Ureter (tissue), 1 donor: ENCODE measurements around the gene TMEM42. TPM values are rescaled to one million over a fixed set of nuclear protein-coding genes. Genes with fewer than 3 reads are reported as not detected.
"Not testable (repeated sequence)": the region's sequence is repeated elsewhere in the genome, so short reads cannot be mapped to it uniquely, and the experiment has no call there.

Experiments
- DNase-seq: peaks from one replicate; pipeline ENCODE4 v3.0.0-alpha.2; 2020; ENCODE audit warnings: low spot score
- total RNA-seq: library from RNA; stranded (reverse); gene quantifications from one replicate; pipeline ENCODE4 v1.2.4, GENCODE V29; 2023
- donor health status: DM: yes; HTN: yes; CAD: no.

TMEM42 gene
- total RNA-seq = 13.1 TPM

- peak; percentile 91 for DNase-seq
These were observed at the start of gene TMEM42 for GRCh38 chr3:44861412-44862225. TSS of gene TMEM42 (plus strand) at chr3:44861912. CDS start at chr3:44861925, 13 bp downstream.

DNA sequence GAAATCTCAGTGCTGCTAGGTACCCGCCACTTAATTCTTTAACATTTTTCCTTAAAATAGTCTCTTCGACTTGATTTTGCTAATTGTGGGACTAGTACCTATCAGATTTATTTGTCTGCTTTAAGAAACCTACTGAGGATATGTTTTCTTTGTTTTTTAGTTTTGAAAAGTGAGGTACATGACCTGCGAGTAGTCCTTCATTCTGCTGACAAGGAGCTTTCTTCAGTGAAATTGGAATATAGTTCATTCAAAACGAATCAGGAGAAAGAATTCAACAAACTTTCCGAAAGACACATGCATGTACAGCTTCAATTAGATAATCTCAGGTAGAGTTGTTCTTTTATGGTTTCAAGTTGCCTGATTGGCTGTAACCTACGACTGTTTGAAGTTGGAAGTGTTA is 47.0 kb upstream of the TMEM42 start:
- no peak for DNase-seq

DNA sequence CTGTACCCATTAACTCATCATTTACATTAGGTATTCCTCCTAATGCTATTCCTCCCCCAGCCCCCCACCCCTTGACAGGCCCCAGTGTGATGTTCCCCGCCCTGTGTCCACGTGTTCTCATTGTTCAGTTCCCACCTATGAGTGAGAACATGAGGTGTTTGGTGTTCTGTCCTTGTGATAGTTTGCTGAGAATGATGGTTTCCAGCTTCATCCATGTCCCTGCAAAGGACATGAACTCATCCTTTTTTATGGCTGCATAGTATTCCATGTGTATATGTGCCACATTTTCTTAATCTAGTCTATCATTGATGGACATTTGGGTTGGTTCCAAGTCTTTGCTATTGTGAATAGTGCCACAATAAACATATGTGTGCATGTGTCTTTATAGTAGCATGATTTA is 45.4 kb upstream of the TMEM42 start:
- not testable (repeated sequence) for DNase-seq

GRCh38 chr3:44821206-44821605 is 40.5 kb upstream of the TMEM42 start:
- DNase-seq = not testable (repeated sequence)

DNA sequence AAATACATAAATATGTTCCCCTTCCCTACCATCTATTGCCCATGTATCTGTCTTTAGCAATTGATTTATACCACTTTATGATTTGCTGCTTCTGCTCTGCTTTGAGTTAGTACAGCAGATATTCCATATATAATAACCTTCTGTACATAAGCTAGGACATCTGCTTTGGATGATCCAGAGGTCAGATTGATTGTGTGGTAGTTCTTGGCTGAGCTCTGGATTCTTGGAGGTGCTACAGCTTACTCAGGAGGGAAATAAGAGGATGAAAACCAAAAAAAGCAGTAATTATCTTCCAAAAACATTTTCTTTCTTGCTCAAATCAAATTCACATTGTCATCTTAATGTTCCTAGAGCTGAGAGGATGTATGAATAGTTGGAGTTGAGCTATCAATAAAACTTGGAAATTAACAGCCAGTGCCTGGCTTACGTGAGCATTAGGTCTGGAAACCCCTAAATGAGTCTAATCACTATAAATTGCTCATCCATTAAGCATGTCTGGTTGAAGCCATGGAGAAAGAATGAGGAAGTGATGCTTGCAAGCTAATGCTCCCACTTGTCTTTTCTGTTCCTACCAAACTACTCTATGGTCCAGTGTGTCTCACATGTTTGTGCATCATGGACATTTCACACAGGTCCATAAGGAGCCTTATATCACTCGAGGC is 36.3 kb upstream of the TMEM42 start:
- no peak for DNase-seq

GRCh38 chr3:44827196-44827595 is 34.5 kb upstream of the TMEM42 start:
- no peak for DNase-seq

- no peak for DNase-seq
These were observed 30.5 kb upstream of the TMEM42 start for GRCh38 chr3:44831232-44831631.

DNA sequence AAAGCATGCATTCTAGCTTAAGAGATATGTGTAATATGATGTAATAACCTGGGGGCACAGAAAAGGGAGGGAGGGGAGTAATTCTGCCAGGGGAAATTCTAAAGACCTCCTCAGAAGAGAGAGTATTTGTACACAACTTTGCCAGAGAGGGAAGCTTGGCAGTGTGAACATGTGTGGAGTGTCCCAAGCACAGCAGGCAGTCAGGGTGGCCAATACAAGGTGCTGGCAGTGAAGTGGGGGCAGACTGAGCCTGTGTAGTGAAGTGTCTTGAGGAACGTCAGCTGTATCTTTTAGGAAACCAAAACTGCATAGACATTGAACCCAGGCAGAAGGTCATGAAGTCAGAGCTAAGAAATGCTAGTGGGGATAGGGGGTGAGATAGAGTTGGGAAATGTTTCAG is 29.7 kb upstream of the TMEM42 start:
- no peak for DNase-seq

DNA sequence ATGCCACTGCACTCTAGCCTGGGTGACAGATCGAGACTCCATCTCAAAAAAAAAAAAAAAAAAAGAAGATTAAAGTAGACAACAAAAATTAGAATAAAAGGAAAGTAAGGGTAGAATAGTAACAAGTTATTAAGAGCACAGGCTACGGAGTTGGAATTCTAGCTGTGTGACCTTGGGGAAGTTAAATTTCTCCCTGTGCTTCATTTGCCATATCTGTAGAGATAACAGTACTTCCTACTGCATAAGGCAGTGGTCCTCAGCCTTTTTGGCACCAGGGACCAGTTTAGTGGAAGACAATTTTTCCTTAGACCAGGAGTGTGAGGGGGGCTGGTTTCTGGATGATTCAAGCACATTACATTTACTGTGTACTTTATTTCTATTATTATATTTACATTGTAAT is 28.7 kb upstream of the TMEM42 start:
- no peak for DNase-seq

- no peak for DNase-seq
These were observed 28.3 kb upstream of the TMEM42 start for GRCh38 chr3:44833394-44833793.

DNA sequence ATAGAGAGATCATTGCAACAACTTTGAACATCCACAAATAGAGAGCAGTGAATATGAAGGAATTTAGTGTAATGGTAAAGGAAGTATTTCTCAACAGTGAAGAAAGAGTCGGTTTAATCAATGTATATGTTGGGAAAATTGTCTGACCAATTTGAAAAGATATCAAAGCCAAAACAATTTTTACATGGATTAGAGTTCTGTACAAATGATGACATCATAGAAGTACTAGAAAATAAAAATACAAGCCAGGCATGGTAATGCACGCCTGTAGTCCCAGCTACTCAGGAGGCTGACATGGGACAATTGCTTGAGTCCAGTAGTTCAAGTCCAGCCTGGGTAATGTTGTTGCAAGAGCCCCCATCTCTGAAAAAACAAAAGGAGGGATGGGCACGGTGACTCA is 26.0 kb upstream of the TMEM42 start:
- DNase-seq = no peak

- no peak for DNase-seq
These were observed 19.3 kb upstream of the TMEM42 start for GRCh38 chr3:44842376-44842775.

DNA sequence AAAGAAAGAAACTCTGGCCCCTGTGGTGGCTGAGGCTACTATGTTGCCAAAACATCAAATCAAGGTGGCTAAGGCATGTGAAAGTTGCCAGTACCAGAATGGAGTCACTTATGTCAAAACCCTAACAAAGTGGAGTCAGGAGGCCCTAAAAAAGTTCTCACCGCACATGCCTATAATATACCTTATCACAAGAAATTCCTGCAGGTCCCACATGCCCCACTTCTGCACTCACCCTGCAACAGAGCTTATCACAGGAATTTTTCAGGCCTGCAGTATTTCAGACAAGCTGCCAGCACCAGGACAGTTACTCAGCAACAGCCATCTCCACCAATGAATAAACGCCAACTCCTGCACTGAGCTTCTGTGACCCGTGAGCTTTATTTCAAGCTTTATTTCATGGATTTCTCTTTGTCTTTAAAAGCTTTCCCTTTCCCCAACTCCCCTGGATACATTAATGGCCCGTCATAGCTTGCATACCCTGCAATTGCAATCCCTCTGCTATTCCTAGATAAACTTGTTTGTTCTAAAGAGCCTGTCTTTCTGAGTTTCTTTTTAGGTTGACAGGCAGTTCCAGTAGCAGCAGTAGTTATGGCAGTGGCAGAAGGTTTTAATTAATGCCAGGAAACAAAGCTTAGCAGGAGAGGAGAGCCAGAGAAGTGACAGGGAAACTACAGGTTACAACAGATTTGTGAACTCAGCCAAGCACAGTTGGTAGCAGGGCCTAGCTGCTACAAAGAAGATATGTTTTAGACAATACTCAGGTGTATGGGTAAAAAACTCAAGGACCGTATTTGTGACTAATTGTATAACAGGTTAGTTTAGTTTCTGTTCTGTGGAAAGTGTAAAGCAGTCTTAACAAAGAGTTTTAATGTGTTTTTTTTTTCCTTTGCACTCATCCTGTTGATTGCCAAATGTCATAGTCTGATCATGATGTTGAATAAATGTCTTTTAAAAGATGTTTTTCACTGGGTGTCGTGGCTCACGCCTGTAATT is 15.9 kb upstream of the TMEM42 start:
- no peak for DNase-seq

DNA sequence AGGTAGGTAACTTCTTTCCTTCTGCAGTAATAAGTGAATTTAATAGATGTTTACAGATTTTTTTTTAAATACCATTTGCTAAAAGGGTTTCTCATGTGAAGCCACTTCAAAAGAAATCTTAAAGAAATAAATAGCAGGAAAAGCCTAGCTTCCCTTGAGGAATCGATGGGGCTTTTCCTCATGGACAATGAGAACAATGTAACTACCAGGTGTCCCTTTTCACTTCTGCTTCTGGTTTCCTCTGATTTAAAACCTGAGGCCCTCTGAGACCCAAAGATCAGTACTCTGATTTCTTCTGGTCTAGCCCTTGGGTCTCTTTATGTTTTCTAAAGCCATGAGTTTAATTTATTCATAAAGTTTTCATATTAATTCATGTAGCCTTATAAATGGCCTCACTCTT is 13.1 kb upstream of the TMEM42 start:
- no peak for DNase-seq

GRCh38 chr3:44856663-44857062 is 5.0 kb upstream of the TMEM42 start:
- not testable (repeated sequence) for DNase-seq

DNA sequence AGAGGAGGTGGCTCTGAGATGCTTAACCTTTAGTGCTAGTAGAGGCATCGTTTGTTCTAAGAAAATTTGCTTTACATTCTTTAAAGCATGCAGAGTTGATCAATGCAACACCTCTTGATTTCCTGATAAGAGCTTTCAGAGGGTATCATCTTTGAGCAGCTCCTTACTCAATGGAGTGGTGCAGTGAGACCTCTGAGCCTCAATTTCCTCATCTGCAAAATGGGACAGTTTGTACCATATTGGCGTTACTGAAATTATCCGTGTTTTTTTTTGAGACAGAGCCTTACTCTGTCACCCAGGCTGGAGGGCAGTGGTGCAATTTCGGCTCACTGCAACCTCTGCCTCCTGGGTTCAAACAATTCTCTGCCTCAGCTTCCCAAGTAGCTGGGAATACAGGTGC is 1.6 kb upstream of the TMEM42 start:
- no peak for DNase-seq

DNA sequence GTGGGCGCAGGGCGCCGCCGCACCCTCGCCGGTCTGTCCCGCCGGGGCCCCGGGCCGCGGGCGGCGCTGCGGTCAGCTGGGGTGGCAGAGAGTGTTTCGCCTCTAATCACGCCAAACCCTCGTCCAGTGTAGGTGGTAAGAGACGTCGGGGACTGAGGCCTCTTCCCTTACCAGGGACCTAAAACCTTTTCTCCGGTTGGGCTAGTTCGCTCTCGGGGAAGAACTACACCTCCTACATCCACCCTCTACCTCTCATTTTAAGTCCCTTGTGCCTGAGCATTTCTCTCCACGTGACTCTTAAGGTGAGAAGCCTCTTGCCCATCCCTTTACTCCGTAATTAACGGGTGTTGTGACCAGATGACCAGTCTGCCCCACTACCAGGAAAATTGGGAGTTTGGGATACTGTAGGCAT is 520 bp downstream of the TMEM42 start:
- no peak for DNase-seq

DNA sequence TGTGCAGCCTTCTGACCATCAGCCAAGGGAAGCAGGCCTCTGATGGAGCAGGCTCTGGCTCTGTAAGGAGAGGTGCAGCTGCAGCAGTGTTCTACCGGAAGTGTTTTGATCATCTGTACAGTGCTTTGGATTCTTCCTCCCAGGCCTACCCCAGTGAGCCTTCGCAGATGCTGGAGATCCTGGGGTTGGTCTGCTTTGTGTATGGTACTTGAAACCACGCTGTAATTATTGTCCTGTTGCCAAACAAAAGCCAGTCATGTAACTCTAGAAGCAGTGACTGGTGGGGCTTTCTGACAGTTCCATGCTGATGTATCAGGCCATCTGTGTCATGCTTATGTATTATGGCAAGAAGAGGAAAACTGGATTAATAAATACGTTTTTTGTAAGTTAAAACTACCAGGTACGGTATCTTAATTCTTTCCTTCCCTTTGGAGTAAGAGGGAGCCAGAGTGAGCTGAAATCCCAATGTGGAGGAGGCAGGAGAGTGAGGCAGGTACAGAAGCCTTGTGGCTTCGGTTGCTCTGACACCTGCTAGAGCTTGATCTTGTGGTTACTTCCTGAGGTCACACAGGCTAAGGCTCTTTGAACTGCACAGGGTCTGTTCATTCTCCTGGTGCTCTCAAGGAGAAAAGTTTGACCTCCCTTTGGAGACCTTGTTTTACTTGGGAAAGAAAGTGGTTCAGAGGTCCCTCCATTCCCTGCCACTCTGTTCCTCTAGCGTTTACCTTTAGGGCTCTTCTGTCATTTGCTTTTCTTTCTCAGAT is 3.7 kb downstream of the TMEM42 start:
- no peak for DNase-seq

DNA sequence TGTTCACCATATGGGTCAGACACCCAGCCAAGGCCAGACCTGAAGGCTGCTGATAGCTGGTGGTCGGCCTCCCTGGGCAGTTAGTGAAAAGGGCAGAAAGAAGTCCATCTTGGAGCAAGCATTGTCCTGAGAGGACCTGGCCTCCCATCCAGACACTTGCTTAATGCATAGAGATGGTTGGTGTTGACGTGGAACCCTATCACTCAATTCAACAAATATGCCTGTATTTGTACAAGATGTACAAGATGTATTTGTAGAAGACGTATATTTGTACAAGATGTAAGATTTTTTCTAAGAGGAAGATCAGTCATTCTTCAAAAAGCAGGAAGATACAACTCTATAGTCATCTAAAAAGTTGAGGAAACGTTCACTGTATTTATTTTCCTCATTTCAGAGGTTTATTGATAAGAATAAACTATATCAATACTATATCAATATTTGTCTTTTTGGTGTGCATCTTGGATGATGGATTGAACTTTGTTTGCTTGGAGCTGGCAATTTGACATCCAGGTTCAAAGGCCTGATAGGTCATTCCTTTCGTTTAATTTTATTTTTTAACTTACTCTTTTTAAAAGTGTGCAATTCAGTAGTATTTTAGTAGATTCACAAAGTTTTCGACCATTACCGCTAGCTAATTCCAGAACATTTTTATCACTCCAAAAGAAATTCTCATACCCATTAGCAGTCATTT is 5.9 kb downstream of the TMEM42 start:
- DNase-seq = no peak

DNA sequence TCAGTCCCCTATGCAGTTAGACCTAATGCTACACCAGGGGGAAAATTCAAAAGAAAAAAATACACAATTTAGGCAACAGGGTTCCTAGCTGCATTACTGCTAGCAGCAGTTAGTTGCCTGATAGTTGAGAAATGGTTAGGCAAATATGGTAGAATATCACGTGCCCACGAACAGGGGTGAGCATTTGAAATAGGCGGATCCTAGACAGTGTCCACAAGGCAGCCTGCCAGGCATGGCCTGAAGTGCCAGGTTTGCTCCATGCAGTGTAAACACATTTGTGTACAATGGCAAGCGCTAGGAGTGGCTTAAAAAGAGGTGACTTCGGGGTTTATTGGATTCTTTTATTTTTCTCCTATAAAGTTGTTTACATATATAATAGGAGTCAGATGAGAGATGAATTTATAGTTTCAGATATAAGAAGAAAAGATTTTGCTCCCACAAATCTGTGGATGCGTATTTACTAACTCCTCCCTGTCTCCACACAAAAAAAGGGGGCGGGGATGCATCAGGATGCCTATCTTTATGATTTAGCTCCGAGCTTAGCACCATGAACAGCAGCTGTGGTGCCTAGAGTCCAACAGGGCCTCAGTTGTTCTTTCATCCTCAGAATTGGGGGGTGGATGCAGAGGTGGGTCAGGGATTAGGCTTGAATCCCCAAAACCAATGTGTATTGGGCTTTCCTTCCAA is 8.8 kb downstream of the TMEM42 start:
- no peak for DNase-seq
